SK-N-SH treated with all-trans-retinoic acid at 6 μM for 48 hours (cell line): ENCODE data around the gene SP2.

ENCODE experiments used
- ATAC-seq: fragments of 200-7000 bp; cut with Tn5 transposase; 3 replicates; pipeline ENCODE4 v1.9.1; 2020; ENCODE audit warnings: mild to moderate bottlenecking, moderate library complexity
- ARNTL ChIP-seq: fragments of 450-650 bp; formaldehyde crosslinking; IDR thresholded peaks from 2 replicates; pipeline ENCODE4 v1.5.0; 2020; ENCODE audit warnings: low read depth, mild to moderate bottlenecking, moderate library complexity, borderline replicate concordance
- BACH2 ChIP-seq: fragments of 250-450 bp; sonication (Bioruptor Pico); IDR thresholded peaks from 2 replicates; pipeline ENCODE4 v1.9.0; 2021; ENCODE audit warnings: mild to moderate bottlenecking, borderline replicate concordance
- CREB5 ChIP-seq: fragments of 250-450 bp; sonication (Bioruptor Pico); IDR thresholded peaks from 2 replicates; pipeline ENCODE4 v1.5.1; 2020; ENCODE audit warnings: low read depth, mild to moderate bottlenecking, moderate library complexity
- CSRNP3 ChIP-seq: fragments of 250-450 bp; sonication (Bioruptor Pico); IDR thresholded peaks from 2 replicates; pipeline ENCODE4 v1.5.1; 2021; ENCODE audit warnings: mild to moderate bottlenecking, moderate library complexity
- ESRRG ChIP-seq: fragments of 250-450 bp; sonication (Bioruptor Pico); IDR thresholded peaks from 2 replicates; pipeline ENCODE4 v1.6.1; 2021; ENCODE audit warnings: mild to moderate bottlenecking
- GLIS3 ChIP-seq: fragments of 250-450 bp; sonication (Bioruptor Pico); IDR thresholded peaks from 2 replicates; pipeline ENCODE4 v1.5.0; 2020; ENCODE audit warnings: mild to moderate bottlenecking, moderate library complexity
- ISL1 ChIP-seq: fragments of 250-450 bp; sonication (Bioruptor Pico); IDR thresholded peaks from 2 replicates; pipeline ENCODE4 v2.1.2; 2022; ENCODE audit warnings: mild to moderate bottlenecking, moderate library complexity
- OSR1 ChIP-seq: fragments of 250-450 bp; sonication (Bioruptor Pico); IDR thresholded peaks from 2 replicates; pipeline ENCODE4 v1.8.0; 2022; ENCODE audit warnings: moderate library complexity, mild to moderate bottlenecking, inconsistent platforms
- PATZ1 ChIP-seq: fragments of 250-450 bp; sonication (Bioruptor Pico); IDR thresholded peaks from 2 replicates; pipeline ENCODE4 v1.8.0; 2020; ENCODE audit warnings: mild to moderate bottlenecking, moderate library complexity, borderline replicate concordance
- POU6F1 ChIP-seq: fragments of 250-450 bp; sonication (Bioruptor Pico); IDR thresholded peaks from 2 replicates; pipeline ENCODE4 v1.8.0; 2021; ENCODE audit warnings: low read depth, mild to moderate bottlenecking, moderate library complexity, borderline replicate concordance
- PPARA ChIP-seq: fragments of 250-450 bp; sonication (Bioruptor Pico); IDR thresholded peaks from 2 replicates; pipeline ENCODE4 v1.5.0; 2020; ENCODE audit warnings: mild to moderate bottlenecking, borderline replicate concordance
- RARB ChIP-seq: fragments of 250-450 bp; sonication (Bioruptor Pico); IDR thresholded peaks from 2 replicates; pipeline ENCODE4 v1.8.0; 2021; ENCODE audit warnings: mild to moderate bottlenecking, moderate library complexity
- TOX ChIP-seq: fragments of 250-450 bp; sonication (Bioruptor Pico); IDR thresholded peaks from 2 replicates; pipeline ENCODE4 v1.8.0; 2021; ENCODE audit warnings: mild to moderate bottlenecking, moderate library complexity, borderline replicate concordance
- TSHZ2 ChIP-seq: fragments of 250-450 bp; sonication (Bioruptor Pico); IDR thresholded peaks from 2 replicates; pipeline ENCODE4 v1.5.0; 2020; ENCODE audit warnings: mild to moderate bottlenecking, moderate library complexity
- ZFP3 ChIP-seq: fragments of 250-450 bp; sonication (Bioruptor Pico); IDR thresholded peaks from 2 replicates; pipeline ENCODE4 v1.5.0; 2020; ENCODE audit warnings: mild to moderate bottlenecking, moderate library complexity
- ZFP30 ChIP-seq: fragments of 450-650 bp; formaldehyde crosslinking; IDR thresholded peaks from 2 replicates; pipeline ENCODE4 v1.5.0; 2022; ENCODE audit warnings: mild to moderate bottlenecking, moderate library complexity
- ZNF565 ChIP-seq: fragments of 450-650 bp; formaldehyde crosslinking; conservative IDR thresholded peaks from 2 replicates; pipeline ENCODE4 v1.5.0; 2020; ENCODE audit warnings: low read depth, mild to moderate bottlenecking, moderate library complexity
- ZNF70 ChIP-seq: fragments of 450-650 bp; formaldehyde crosslinking; IDR thresholded peaks from 2 replicates; pipeline ENCODE4 v1.5.0; 2020; ENCODE audit warnings: mild to moderate bottlenecking, moderate library complexity
- ZNF8 ChIP-seq: fragments of 450-650 bp; formaldehyde crosslinking; IDR thresholded peaks from 2 replicates; pipeline ENCODE4 v1.5.0; 2020; ENCODE audit warnings: mild to moderate bottlenecking, moderate library complexity

The SP2 gene

GRCh38 chr17:47942568-47942967 lies 46.5 kb downstream of the SP2 start:
- no peak for TF ChIP-seq OSR1 (CRISPR knock-in tag)
- TF ChIP-seq TOX (CRISPR knock-in tag): no peak
- no peak for TF ChIP-seq POU6F1
- TF ChIP-seq ZFP3 (CRISPR knock-in tag): no peak
- ATAC-seq: no peak

- no peak for TF ChIP-seq CREB5
- TF ChIP-seq RARB (CRISPR knock-in tag): no peak
- TF ChIP-seq ARNTL (CRISPR knock-in tag): no peak
- no peak for TF ChIP-seq PATZ1 (CRISPR knock-in tag)
- TF ChIP-seq ESRRG: no peak
- TF ChIP-seq CSRNP3 (CRISPR knock-in tag): no peak
- TF ChIP-seq OSR1 (CRISPR knock-in tag): no peak
- TF ChIP-seq TOX (CRISPR knock-in tag): no peak
- TF ChIP-seq GLIS3 (CRISPR knock-in tag): no peak
- no peak for TF ChIP-seq ZNF8 (CRISPR knock-in tag)
- no peak for TF ChIP-seq ZNF70 (CRISPR knock-in tag)
- no peak for TF ChIP-seq BACH2 (CRISPR knock-in tag)
- TF ChIP-seq PPARA: no peak
- TF ChIP-seq TSHZ2 (CRISPR knock-in tag): no peak
- no peak for TF ChIP-seq ISL1 (CRISPR knock-in tag)
- no peak for TF ChIP-seq ZNF565 (CRISPR knock-in tag)
- no peak for TF ChIP-seq ZFP30 (CRISPR knock-in tag)
- TF ChIP-seq ZFP3 (CRISPR knock-in tag): no peak
- ATAC-seq: no peak
Measured at GRCh38 chr17:47945080-47945479, 49.0 kb downstream of the SP2 start.

GRCh38 chr17:47945529-47946508 lies 49.8 kb downstream of the SP2 start:
- no peak for ATAC-seq

More at GRCh38 chr17:47945529-47946508, 49.8 kb downstream of the SP2 start:
- TF ChIP-seq PATZ1 (CRISPR knock-in tag) (no peak), GLIS3 (CRISPR knock-in tag) (no peak)
